HEK293 (cell line): ENCODE measurements around the gene ADM5.

Experiments
- CTCF ChIA-PET: fragments of 350-600 bp; formaldehyde crosslinking; extraction: SDS; loops from one replicate; lab custom pipeline; 2021; ENCODE audit warnings: antibody characterized with exemption; lab: Yijun Ruan, JAX
- POLR2A ChIA-PET: fragments of 300-600 bp; formaldehyde crosslinking; extraction: SDS; loops from one replicate; lab custom pipeline; 2020; ENCODE audit warnings: antibody characterized with exemption, inconsistent platforms; lab: Yijun Ruan, JAX
- H3K27ac ChIP-seq: fragments of 200-500 bp; sonication (Bioruptor generic); 2 replicates; pipeline ENCODE4 v1.5.1; 2014; ENCODE audit warnings: low read depth, low read length, control low read depth, inconsistent platforms; ENCODE audit errors: extremely low read depth
- H3K36me3 ChIP-seq, 2 experiments: fragments of 200-500 bp in 1 of 2; sonication (Bioruptor generic) in 1 of 2; 1 replicate in 1 of 2; 2 replicates in 1 of 2; pipeline ENCODE4 v1.5.1; 2014 to 2017; ENCODE audit warnings: inconsistent platforms in 2 of 2, low read length in 2 of 2; ENCODE audit not compliant: control insufficient read depth in 2 of 2, insufficient read depth in 1 of 2
- H3K4me1 ChIP-seq: fragments of 200-500 bp; sonication (Bioruptor generic); 2 replicates; pipeline ENCODE4 v1.5.1; 2014; ENCODE audit warnings: mild to moderate bottlenecking, low read length, inconsistent platforms; ENCODE audit not compliant: control insufficient read depth, insufficient read depth
- H3K4me3 ChIP-seq: 2 replicates; pipeline ENCODE4 v1.5.1; 2011; ENCODE audit warnings: low read depth, mild to moderate bottlenecking, control low read depth, low read length, moderate library complexity
- H3K9me3 ChIP-seq: fragments of 200-500 bp; sonication (Bioruptor generic); 2 replicates; pipeline ENCODE4 v1.5.1; 2014; ENCODE audit warnings: low read depth, low read length, inconsistent platforms; ENCODE audit not compliant: control insufficient read depth, insufficient read depth
- BCL11A ChIP-seq: fragments of 450-650 bp; formaldehyde crosslinking; IDR thresholded peaks from 2 replicates; pipeline ENCODE4 v1.5.1; 2016; ENCODE audit warnings: low read depth, missing biosample characterization, missing genetic modification characterization
- EGR2 ChIP-seq: fragments of 450-650 bp; formaldehyde crosslinking; IDR thresholded peaks from 2 replicates; pipeline ENCODE4 v1.5.1; 2016; ENCODE audit warnings: low read depth, missing biosample characterization, missing genetic modification characterization
- PRDM10 ChIP-seq: fragments of 450-650 bp; formaldehyde crosslinking; IDR thresholded peaks from 2 replicates; pipeline ENCODE4 v1.5.1; 2016; ENCODE audit warnings: missing biosample characterization, missing genetic modification characterization
- PRDM6 ChIP-seq: fragments of 450-650 bp; formaldehyde crosslinking; IDR thresholded peaks from 2 replicates; pipeline ENCODE4 v1.5.1; 2017; ENCODE audit warnings: missing biosample characterization, missing genetic modification characterization
- TRIM28 ChIP-seq: IDR thresholded peaks from 2 replicates; pipeline ENCODE4 v1.6.1; 2011; ENCODE audit warnings: low read length, control low read depth, borderline replicate concordance
- YY1 ChIP-seq: fragments of 450-650 bp; formaldehyde crosslinking; IDR thresholded peaks from 2 replicates; pipeline ENCODE4 v1.5.1; 2018; ENCODE audit warnings: missing biosample characterization, missing genetic modification characterization
- ZBTB8A ChIP-seq: fragments of 450-650 bp; formaldehyde crosslinking; IDR thresholded peaks from 2 replicates; pipeline ENCODE4 v1.5.1; 2016; ENCODE audit warnings: missing biosample characterization, missing genetic modification characterization
- ZFHX2 ChIP-seq: fragments of 450-650 bp; formaldehyde crosslinking; conservative IDR thresholded peaks from 2 replicates; pipeline ENCODE4 v1.5.1; 2016; ENCODE audit warnings: missing biosample characterization, missing genetic modification characterization
- ZNF121 ChIP-seq: fragments of 450-650 bp; formaldehyde crosslinking; IDR thresholded peaks from 2 replicates; pipeline ENCODE4 v1.5.1; 2016; ENCODE audit warnings: missing biosample characterization, missing genetic modification characterization
- ZNF26 ChIP-seq: fragments of 450-650 bp; formaldehyde crosslinking; IDR thresholded peaks from 2 replicates; pipeline ENCODE4 v1.5.1; 2016; ENCODE audit warnings: missing biosample characterization, missing genetic modification characterization
- ZNF335 ChIP-seq: fragments of 450-650 bp; formaldehyde crosslinking; conservative IDR thresholded peaks from 2 replicates; pipeline ENCODE4 v1.5.1; 2016; ENCODE audit warnings: missing biosample characterization, missing genetic modification characterization
- ZNF37A ChIP-seq: fragments of 450-650 bp; IDR thresholded peaks from 2 replicates; pipeline ENCODE4 v1.5.1; 2018; ENCODE audit warnings: missing biosample characterization, missing genetic modification characterization
- ZNF404 ChIP-seq: fragments of 450-650 bp; formaldehyde crosslinking; IDR thresholded peaks from 2 replicates; pipeline ENCODE4 v1.5.1; 2017; ENCODE audit warnings: missing biosample characterization, missing genetic modification characterization
- ZNF48 ChIP-seq: fragments of 450-650 bp; formaldehyde crosslinking; IDR thresholded peaks from 2 replicates; pipeline ENCODE4 v1.5.1; 2016; ENCODE audit warnings: missing biosample characterization, missing genetic modification characterization
- ZNF548 ChIP-seq: fragments of 450-650 bp; formaldehyde crosslinking; IDR thresholded peaks from 2 replicates; pipeline ENCODE4 v1.5.1; 2016; ENCODE audit warnings: missing biosample characterization, missing genetic modification characterization
- ZNF549 ChIP-seq: fragments of 450-650 bp; IDR thresholded peaks from 2 replicates; pipeline ENCODE4 v1.5.1; 2018; ENCODE audit warnings: missing biosample characterization, missing genetic modification characterization, mild to moderate bottlenecking, inconsistent platforms, moderate library complexity
- ZNF600 ChIP-seq: fragments of 450-650 bp; formaldehyde crosslinking; IDR thresholded peaks from 2 replicates; pipeline ENCODE4 v1.5.1; 2016; ENCODE audit warnings: missing biosample characterization, missing genetic modification characterization
- ZNF624 ChIP-seq: fragments of 450-650 bp; formaldehyde crosslinking; IDR thresholded peaks from 2 replicates; pipeline ENCODE4 v1.5.1; 2017; ENCODE audit warnings: missing biosample characterization, missing genetic modification characterization
- ZNF626 ChIP-seq: fragments of 450-650 bp; sonication (Bioruptor Pico); formaldehyde crosslinking; IDR thresholded peaks from 2 replicates; pipeline ENCODE4 v1.5.1; 2018; ENCODE audit warnings: missing biosample characterization, missing genetic modification characterization, inconsistent platforms
- ZNF670 ChIP-seq: fragments of 450-650 bp; formaldehyde crosslinking; IDR thresholded peaks from 2 replicates; pipeline ENCODE4 v1.5.1; 2016; ENCODE audit warnings: missing biosample characterization, missing genetic modification characterization, low read depth
- ZNF701 ChIP-seq: fragments of 450-650 bp; formaldehyde crosslinking; IDR thresholded peaks from 2 replicates; pipeline ENCODE4 v1.5.1; 2016; ENCODE audit warnings: missing biosample characterization, missing genetic modification characterization
- ZNF707 ChIP-seq: fragments of 450-650 bp; formaldehyde crosslinking; IDR thresholded peaks from 2 replicates; pipeline ENCODE4 v1.5.1; 2016; ENCODE audit warnings: missing biosample characterization, missing genetic modification characterization
- ZNF785 ChIP-seq: fragments of 450-650 bp; formaldehyde crosslinking; IDR thresholded peaks from 2 replicates; pipeline ENCODE4 v1.5.1; 2016; ENCODE audit warnings: missing biosample characterization, missing genetic modification characterization

The ADM5 gene

GRCh38 chr19:49667473-49667872 is 21.9 kb upstream of the ADM5 start (continued):
- TF ChIP-seq PRDM10 (tag by site-specific recombination) (0 out of 2 replicates have a peak, but pooled peaks have one; percentile 18), ZNF37A (tag by site-specific recombination) (no peak), ZNF707 (tag by site-specific recombination) (no peak)

- ChIA-PET POLR2A (interaction anchor here (0.7 kb wide), 1 partner anchor 207 kb away, joined by 6 read pairs; no protein-coding TSS in a partner anchor), CTCF (interaction anchor here (1.1 to 1.5 kb wide), 3 partner anchors 10 to 123 kb away, joined by 3 to 6 read pairs (median 4); no protein-coding TSS in a partner anchor)
- Histone ChIP-seq H3K27ac (0 out of 2 replicates have a peak overlapping the region, but pooled peaks have one; percentile 7), H3K36me3 (peaks cover 22 to 40% of the 10 kb centered on the region in 2 experiments), H3K9me3 (no peaks in the 10 kb centered on the region), H3K4me3 (no peak overlapping the region), H3K4me1 (peaks cover 10% of the 10 kb centered on the region)
- TF ChIP-seq ZNF670 (no peak), EGR2 (tag by site-specific recombination) (peak; percentile 13; the same call in 1 of the 2 replicates), BCL11A (tag by site-specific recombination) (no peak), YY1 (tag by site-specific recombination) (no peak), ZNF26 (tag by site-specific recombination) (no peak), ZNF549 (no peak), PRDM6 (tag by site-specific recombination) (no peak), ZFHX2 (tag by site-specific recombination) (peak; percentile 22)
Observed at GRCh38 chr19:49669516-49669915, 19.9 kb upstream of the ADM5 start.

- Histone ChIP-seq H3K36me3 (peaks cover 22 to 38% of the 10 kb centered on the region in 2 experiments), H3K27ac (peak overlapping the region; percentile 11), H3K9me3 (no peaks in the 10 kb centered on the region), H3K4me1 (peaks cover 6% of the 10 kb centered on the region), H3K4me3 (peak overlapping the region; percentile 18)
- ChIA-PET CTCF (interaction anchor here (0.5 to 4.7 kb wide), 53 partner anchors 8 to 528 kb away, joined by 3 to 59 read pairs (median 4); partner anchors contain the start of genes FUZ, RRAS and SCAF1), POLR2A (interaction anchor here (0.6 to 1.6 kb wide), 4 partner anchors 29 to 126 kb away, joined by 3 to 8 read pairs (median 4); partner anchors contain the start of gene NOSIP)
- TF ChIP-seq ZFHX2 (tag by site-specific recombination), result peak; percentile 78
- TF ChIP-seq ZNF48 (tag by site-specific recombination), result no peak
- TF ChIP-seq ZNF785 (tag by site-specific recombination), result peak; percentile 67; the same call in 1 of the 2 replicates
- no peak for TF ChIP-seq ZNF404 (tag by site-specific recombination)
- TF ChIP-seq ZNF626 (tag by site-specific recombination), result no peak
- no peak for TF ChIP-seq ZNF121
- no peak for TF ChIP-seq ZNF701 (tag by site-specific recombination)
- peak; percentile 63; the same call in 1 of the 2 replicates for TF ChIP-seq ZNF600 (tag by site-specific recombination)
- TF ChIP-seq ZNF548 (tag by site-specific recombination), result no peak
- peak; percentile 80; the same call in 1 of the 2 replicates for TF ChIP-seq BCL11A (tag by site-specific recombination)
- TF ChIP-seq ZNF335 (tag by site-specific recombination), result peak; percentile 60
- TF ChIP-seq ZNF624 (tag by site-specific recombination), result no peak
- peak; percentile 70; the same call in 1 of the 2 replicates for TF ChIP-seq TRIM28
- TF ChIP-seq ZBTB8A (tag by site-specific recombination), result peak; percentile 40; the same call in 1 of the 2 replicates
Observed at GRCh38 chr19:49672131-49672919, 17.1 kb upstream of the ADM5 start.
